ENCODE data around the gene VDAC2.

DNA sequence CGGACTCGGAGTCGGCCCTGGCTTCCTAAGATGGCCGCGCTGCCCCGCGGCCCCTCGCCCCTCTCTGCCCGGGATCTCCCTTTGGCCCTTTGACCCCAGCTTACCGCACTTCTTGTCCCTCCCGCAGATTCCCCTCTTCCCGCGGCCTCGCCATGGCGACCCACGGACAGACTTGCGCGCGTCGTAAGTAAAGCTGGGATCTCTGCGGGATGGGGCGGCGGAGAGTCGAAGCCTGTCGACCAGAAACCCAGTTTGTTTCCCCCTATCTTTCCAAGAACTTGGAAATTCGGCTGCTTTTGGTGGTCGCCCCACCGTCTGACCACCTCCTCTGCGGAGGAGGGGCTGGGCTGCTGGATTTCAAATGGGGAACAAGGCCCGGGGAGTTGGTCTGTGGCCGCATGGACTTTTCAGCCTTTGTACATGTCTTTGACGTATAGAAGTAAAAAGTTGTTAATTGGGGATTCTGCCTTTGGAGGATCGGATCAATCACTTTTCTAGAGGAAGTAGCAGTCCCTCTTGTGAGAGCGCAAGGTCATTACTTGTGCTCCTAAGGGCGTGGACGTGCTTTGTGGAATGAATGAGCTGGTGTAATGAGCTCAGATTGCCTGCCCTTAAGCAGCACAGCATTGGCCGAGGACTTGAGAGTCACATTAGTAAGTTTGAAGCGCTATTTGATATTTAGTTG, 553 bp downstream of the VDAC2 start:
- TF ChIP-seq, protein P1, sequence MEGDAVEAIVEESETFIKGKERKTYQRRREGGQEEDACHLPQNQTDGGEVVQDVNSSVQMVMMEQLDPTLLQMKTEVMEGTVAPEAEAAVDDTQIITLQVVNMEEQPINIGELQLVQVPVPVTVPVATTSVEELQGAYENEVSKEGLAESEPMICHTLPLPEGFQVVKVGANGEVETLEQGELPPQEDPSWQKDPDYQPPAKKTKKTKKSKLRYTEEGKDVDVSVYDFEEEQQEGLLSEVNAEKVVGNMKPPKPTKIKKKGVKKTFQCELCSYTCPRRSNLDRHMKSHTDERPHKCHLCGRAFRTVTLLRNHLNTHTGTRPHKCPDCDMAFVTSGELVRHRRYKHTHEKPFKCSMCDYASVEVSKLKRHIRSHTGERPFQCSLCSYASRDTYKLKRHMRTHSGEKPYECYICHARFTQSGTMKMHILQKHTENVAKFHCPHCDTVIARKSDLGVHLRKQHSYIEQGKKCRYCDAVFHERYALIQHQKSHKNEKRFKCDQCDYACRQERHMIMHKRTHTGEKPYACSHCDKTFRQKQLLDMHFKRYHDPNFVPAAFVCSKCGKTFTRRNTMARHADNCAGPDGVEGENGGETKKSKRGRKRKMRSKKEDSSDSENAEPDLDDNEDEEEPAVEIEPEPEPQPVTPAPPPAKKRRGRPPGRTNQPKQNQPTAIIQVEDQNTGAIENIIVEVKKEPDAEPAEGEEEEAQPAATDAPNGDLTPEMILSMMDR (conservative IDR thresholded peaks at IDR 0.05; ENCODE audit: low read depth, low read length) = no peak
- TF ChIP-seq EZH2 (IDR thresholded peaks at IDR 0.05; ENCODE audit: borderline replicate concordance, low read depth, low read length, poor library complexity, severe bottlenecking) = no peak
